ENCODE data around the gene FLNB.

DNA sequence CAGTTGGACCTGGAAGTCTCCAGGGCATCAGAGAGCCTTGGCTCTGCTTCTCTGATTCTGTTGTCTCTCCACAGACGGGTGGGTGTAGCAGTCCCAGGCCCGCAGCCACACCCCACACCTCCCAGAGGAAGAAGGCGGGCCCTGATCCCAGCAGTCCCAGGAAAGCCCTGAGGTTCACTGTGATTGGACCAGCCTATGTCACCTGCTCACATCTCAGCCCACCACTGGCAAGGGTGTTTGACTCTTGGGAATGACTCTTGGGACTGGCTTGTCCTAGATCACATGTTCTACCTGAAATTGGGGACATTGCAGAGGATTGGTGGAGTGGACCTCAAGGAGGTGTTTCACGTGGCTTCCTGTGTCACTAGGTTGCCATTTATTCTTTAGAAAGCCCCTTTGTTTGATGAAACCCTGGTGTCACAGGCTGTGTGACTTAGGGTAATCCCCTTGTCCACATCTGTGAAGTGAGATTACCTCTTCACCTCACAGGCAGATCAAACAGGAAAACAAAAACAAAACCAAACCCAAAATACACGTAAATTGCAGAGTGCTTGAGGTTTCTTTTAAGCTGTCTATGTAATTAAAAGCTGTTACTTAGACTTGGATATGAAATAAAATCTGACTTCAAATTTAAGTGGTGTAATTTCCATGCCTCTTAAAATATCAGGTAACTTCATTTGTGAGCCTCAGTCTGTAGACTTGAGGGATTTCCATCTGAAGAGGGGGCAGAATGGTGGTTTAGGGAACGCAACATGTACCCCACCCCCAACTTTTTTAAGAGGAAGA is 26.7 kb downstream of the FLNB start:
- TF ChIP-seq, protein P1, sequence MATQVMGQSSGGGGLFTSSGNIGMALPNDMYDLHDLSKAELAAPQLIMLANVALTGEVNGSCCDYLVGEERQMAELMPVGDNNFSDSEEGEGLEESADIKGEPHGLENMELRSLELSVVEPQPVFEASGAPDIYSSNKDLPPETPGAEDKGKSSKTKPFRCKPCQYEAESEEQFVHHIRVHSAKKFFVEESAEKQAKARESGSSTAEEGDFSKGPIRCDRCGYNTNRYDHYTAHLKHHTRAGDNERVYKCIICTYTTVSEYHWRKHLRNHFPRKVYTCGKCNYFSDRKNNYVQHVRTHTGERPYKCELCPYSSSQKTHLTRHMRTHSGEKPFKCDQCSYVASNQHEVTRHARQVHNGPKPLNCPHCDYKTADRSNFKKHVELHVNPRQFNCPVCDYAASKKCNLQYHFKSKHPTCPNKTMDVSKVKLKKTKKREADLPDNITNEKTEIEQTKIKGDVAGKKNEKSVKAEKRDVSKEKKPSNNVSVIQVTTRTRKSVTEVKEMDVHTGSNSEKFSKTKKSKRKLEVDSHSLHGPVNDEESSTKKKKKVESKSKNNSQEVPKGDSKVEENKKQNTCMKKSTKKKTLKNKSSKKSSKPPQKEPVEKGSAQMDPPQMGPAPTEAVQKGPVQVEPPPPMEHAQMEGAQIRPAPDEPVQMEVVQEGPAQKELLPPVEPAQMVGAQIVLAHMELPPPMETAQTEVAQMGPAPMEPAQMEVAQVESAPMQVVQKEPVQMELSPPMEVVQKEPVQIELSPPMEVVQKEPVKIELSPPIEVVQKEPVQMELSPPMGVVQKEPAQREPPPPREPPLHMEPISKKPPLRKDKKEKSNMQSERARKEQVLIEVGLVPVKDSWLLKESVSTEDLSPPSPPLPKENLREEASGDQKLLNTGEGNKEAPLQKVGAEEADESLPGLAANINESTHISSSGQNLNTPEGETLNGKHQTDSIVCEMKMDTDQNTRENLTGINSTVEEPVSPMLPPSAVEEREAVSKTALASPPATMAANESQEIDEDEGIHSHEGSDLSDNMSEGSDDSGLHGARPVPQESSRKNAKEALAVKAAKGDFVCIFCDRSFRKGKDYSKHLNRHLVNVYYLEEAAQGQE (IDR thresholded peaks at IDR 0.05; ENCODE audit: low read depth, low read length) = no peak
- TF ChIP-seq TCF12 (IDR thresholded peaks at IDR 0.05) (no peak), YY1 (IDR thresholded peaks at IDR 0.05; ENCODE audit: low read depth) (no peak), CTCF (IDR thresholded peaks at IDR 0.05) (no peak), NFIC (IDR thresholded peaks at IDR 0.05; ENCODE audit: borderline replicate concordance) (no peak), GABPA (IDR thresholded peaks at IDR 0.05; ENCODE audit: low read depth) (no peak), IRF3 (IDR thresholded peaks at IDR 0.05; ENCODE audit: low read depth, low read length) (no peak), RAD21 (IDR thresholded peaks at IDR 0.05; ENCODE audit: low read length) (no peak), POLR2AphosphoS5 (IDR thresholded peaks at IDR 0.05; ENCODE audit: low read depth, low read length) (no peak), EP300 (IDR thresholded peaks at IDR 0.05; ENCODE audit: borderline replicate concordance in 1 of 2, low read depth in 1 of 2, low read length in 1 of 2) (no peak), ZBTB33 (IDR thresholded peaks at IDR 0.05; ENCODE audit: borderline replicate concordance, low read depth) (no peak)
- TF ChIP-seq, protein P2, sequence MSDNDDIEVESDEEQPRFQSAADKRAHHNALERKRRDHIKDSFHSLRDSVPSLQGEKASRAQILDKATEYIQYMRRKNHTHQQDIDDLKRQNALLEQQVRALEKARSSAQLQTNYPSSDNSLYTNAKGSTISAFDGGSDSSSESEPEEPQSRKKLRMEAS (IDR thresholded peaks at IDR 0.05; ENCODE audit: low read depth) = no peak
- TF ChIP-seq, protein P3, sequence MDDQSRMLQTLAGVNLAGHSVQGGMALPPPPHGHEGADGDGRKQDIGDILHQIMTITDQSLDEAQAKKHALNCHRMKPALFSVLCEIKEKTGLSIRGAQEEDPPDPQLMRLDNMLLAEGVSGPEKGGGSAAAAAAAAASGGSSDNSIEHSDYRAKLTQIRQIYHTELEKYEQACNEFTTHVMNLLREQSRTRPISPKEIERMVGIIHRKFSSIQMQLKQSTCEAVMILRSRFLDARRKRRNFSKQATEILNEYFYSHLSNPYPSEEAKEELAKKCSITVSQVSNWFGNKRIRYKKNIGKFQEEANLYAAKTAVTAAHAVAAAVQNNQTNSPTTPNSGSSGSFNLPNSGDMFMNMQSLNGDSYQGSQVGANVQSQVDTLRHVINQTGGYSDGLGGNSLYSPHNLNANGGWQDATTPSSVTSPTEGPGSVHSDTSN (IDR thresholded peaks at IDR 0.05) = no peak

All from SK-N-SH (cell line).